Central memory CD4-positive, alpha-beta T cell (primary cell): Measurements from ENCODE around the gene PCDHGA6.
"Not testable (repeated sequence)": the region's sequence is repeated elsewhere in the genome, so short reads cannot be mapped to it uniquely, and the experiment has no call there.

Experiments
- DNase-seq: peaks from one replicate; pipeline ENCODE4 v3.0.0; 2022
- total RNA-seq, 3 experiments: gene quantifications; one replicate each; lab custom pipeline; 2026; lab: John Stamatoyannopoulos, UW

The PCDHGA6 gene
- 0.32 to 0.77 (median 0.60) reads per million in 3 experiments for total RNA-seq

GRCh38 chr5:141373673-141374317, at the start of gene PCDHGA6:
Gene PCDHGA6, plus strand, starts transcription at chr5:141373891. Its CDS starts 193 bp downstream, at chr5:141374084.
- DNase-seq = no peak

- DNase-seq = peak; percentile 59
Observed at GRCh38 chr5:141326088-141326854, 47.4 kb upstream of the PCDHGA6 start.

GRCh38 chr5:141328231-141328630, 45.5 kb upstream of the PCDHGA6 start:
- no peak for DNase-seq

- DNase-seq = peak; percentile 13
Observed at GRCh38 chr5:141330299-141331080, 43.2 kb upstream of the PCDHGA6 start, which contains the start of gene PCDHGA1. Gene PCDHGA1, plus strand, starts transcription at chr5:141330514.

- not testable (repeated sequence) for DNase-seq
Observed at GRCh38 chr5:141332571-141332970, 41.1 kb upstream of the PCDHGA6 start.

GRCh38 chr5:141338538-141339306, 35.0 kb upstream of the PCDHGA6 start, which contains the start of gene PCDHGA2:
Gene PCDHGA2, plus strand, starts transcription at chr5:141338760.
- DNase-seq = no peak

- not testable (repeated sequence) for DNase-seq
Observed at GRCh38 chr5:141340781-141341354, 32.8 kb upstream of the PCDHGA6 start.

GRCh38 chr5:141342773-141343172, 30.9 kb upstream of the PCDHGA6 start:
- DNase-seq = no peak

GRCh38 chr5:141343242-141343952, 30.3 kb upstream of the PCDHGA6 start, which contains the start of gene PCDHGA3:
Gene PCDHGA3, plus strand, starts transcription at chr5:141343829. Its CDS starts 205 bp downstream, at chr5:141344034.
- DNase-seq = no peak

GRCh38 chr5:141343953-141344463, 29.7 kb upstream of the PCDHGA6 start:
- no peak for DNase-seq

- no peak for DNase-seq
Observed at GRCh38 chr5:141345327-141345726, 28.4 kb upstream of the PCDHGA6 start.

- DNase-seq = not testable (repeated sequence)
Observed at GRCh38 chr5:141346017-141346416, 27.7 kb upstream of the PCDHGA6 start.

GRCh38 chr5:141349917-141350619, 23.6 kb upstream of the PCDHGA6 start, which contains the start of gene PCDHGB1:
Gene PCDHGB1, plus strand, starts transcription at chr5:141350099. Its CDS starts 162 bp downstream, at chr5:141350261.
- DNase-seq = no peak

GRCh38 chr5:141351591-141351990, 22.1 kb upstream of the PCDHGA6 start:
- DNase-seq = no peak

GRCh38 chr5:141354900-141355469, 18.7 kb upstream of the PCDHGA6 start, which contains the start of gene PCDHGA4:
Gene PCDHGA4, plus strand, starts transcription at chr5:141355021. Its CDS starts 87 bp downstream, at chr5:141355108.
- no peak for DNase-seq

- DNase-seq = no peak
Observed at GRCh38 chr5:141355641-141356040, 18.1 kb upstream of the PCDHGA6 start.

- DNase-seq = no peak
Observed at GRCh38 chr5:141356133-141356532, 17.6 kb upstream of the PCDHGA6 start.

- DNase-seq = no peak
Observed at GRCh38 chr5:141356950-141357349, 16.7 kb upstream of the PCDHGA6 start.

GRCh38 chr5:141359790-141360426, 13.8 kb upstream of the PCDHGA6 start, which contains the start of gene PCDHGB2:
Gene PCDHGB2, plus strand, starts transcription at chr5:141359994. Its CDS starts 142 bp downstream, at chr5:141360136.
- DNase-seq = no peak
